OCI-LY7 (cell line): ENCODE measurements around the gene FKTN.

Experiments used
- EZH2phosphoT487 ChIP-seq: fragments of 200-600 bp; sonication (generic); IDR thresholded peaks from 2 replicates; pipeline ENCODE4 v1.6.1; 2018; ENCODE audit warnings: low read depth, borderline replicate concordance, mild to moderate bottlenecking, mixed run types, antibody characterized with exemption, low read length, moderate library complexity, mixed read lengths
- TF ChIP-seq, protein P1 (sequence below): fragments of 200-600 bp; sonication (generic); conservative IDR thresholded peaks from 2 replicates; pipeline ENCODE4 v1.5.1; 2014; ENCODE audit warnings: mild to moderate bottlenecking, antibody characterized with exemption, low read length, moderate library complexity, mixed read lengths

DNA sequence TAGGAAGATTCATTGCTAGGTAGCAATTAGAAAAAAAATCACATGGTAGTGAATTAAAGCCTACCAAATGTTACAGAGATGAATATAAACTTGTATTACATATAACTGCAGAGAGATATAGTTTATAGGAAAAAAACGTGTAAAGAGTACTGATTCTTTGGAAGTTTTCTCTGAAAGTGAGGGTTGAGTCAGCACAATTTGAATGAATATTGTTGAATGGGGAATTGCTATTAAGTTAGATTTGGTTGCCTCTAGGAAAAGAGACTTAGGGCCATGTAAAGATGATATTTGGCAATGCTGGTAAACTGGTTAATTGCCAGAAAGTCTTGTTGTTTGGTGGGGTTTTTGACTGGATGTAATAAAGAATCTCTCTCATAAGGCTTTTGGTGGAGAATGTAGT lies 67.2 kb downstream of the FKTN start:
- TF ChIP-seq, protein P1, sequence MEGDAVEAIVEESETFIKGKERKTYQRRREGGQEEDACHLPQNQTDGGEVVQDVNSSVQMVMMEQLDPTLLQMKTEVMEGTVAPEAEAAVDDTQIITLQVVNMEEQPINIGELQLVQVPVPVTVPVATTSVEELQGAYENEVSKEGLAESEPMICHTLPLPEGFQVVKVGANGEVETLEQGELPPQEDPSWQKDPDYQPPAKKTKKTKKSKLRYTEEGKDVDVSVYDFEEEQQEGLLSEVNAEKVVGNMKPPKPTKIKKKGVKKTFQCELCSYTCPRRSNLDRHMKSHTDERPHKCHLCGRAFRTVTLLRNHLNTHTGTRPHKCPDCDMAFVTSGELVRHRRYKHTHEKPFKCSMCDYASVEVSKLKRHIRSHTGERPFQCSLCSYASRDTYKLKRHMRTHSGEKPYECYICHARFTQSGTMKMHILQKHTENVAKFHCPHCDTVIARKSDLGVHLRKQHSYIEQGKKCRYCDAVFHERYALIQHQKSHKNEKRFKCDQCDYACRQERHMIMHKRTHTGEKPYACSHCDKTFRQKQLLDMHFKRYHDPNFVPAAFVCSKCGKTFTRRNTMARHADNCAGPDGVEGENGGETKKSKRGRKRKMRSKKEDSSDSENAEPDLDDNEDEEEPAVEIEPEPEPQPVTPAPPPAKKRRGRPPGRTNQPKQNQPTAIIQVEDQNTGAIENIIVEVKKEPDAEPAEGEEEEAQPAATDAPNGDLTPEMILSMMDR: no peak
- no peak for TF ChIP-seq EZH2phosphoT487
